Caco-2 (cell line): ENCODE results near the gene UBE2E1. TPM values are rescaled to one million over a fixed set of nuclear protein-coding genes. Genes with fewer than 3 reads are reported as not detected.

Experiments used
- BruUV-seq: library from RNA; stranded (reverse); fragments of 400-500 nt; replicated peaks from 2 replicates; lab custom pipeline; 2021; lab: Mats Ljungman, UMichigan
- CTCF ChIA-PET: fragments of 300-600 bp; sonication (Branson Sonifier 250); formaldehyde crosslinking; loops from one replicate; lab custom pipeline; 2022; ENCODE audit warnings: antibody characterized with exemption; lab: Charles Lee
- POLR2A ChIA-PET: fragments of 300-600 bp; sonication (Branson Sonifier 250); formaldehyde crosslinking; loops from one replicate; lab custom pipeline; 2022; ENCODE audit warnings: antibody characterized with exemption; lab: Charles Lee
- DNase-seq, 2 experiments: peaks; one replicate each; pipeline versions ENCODE4 v3.0.0 to v3.0.0-alpha.2; 2020 to 2022
- H3K27me3 ChIP-seq: replicated peaks from 2 replicates; pipeline ENCODE4 v1.6.0; 2011; ENCODE audit warnings: low read length; ENCODE audit not compliant: control insufficient read depth, insufficient read depth
- H3K36me3 ChIP-seq: 2 replicates; pipeline ENCODE4 v1.5.1; 2011; ENCODE audit warnings: low read length; ENCODE audit not compliant: control insufficient read depth, insufficient read depth
- H3K4me1 ChIP-seq: fragments of 250-450 bp; sonication (Bioruptor Pico); 2 replicates; pipeline ENCODE4 v1.5.1; 2020; ENCODE audit warnings: mild to moderate bottlenecking
- H3K4me3 ChIP-seq: 2 replicates; pipeline ENCODE4 v1.5.1; 2011; ENCODE audit warnings: low read depth, mild to moderate bottlenecking, control low read depth, low read length
- H3K9me3 ChIP-seq: fragments of 250-450 bp; sonication (Bioruptor Pico); 2 replicates; pipeline ENCODE4 v1.5.1; 2020; ENCODE audit warnings: mild to moderate bottlenecking, moderate library complexity
- H3K27ac Mint-ChIP-seq: one replicate; pipeline ENCODE4 v1.8.0; 2022; ENCODE audit warnings: mixed read lengths; ENCODE audit not compliant: unreplicated experiment
- H3K27me3 Mint-ChIP-seq: one replicate; pipeline ENCODE4 v1.8.0; 2022; ENCODE audit warnings: mixed read lengths; ENCODE audit not compliant: insufficient read depth, unreplicated experiment
- H3K36me3 Mint-ChIP-seq: one replicate; pipeline ENCODE4 v1.8.0; 2022; ENCODE audit warnings: mild to moderate bottlenecking, mixed read lengths; ENCODE audit not compliant: insufficient read depth, unreplicated experiment
- H3K4me1 Mint-ChIP-seq: one replicate; pipeline ENCODE4 v1.8.0; 2022; ENCODE audit warnings: low read depth, mixed read lengths; ENCODE audit not compliant: unreplicated experiment
- H3K4me3 Mint-ChIP-seq: one replicate; pipeline ENCODE4 v1.8.0; 2022; ENCODE audit warnings: mild to moderate bottlenecking, moderate library complexity, mixed read lengths; ENCODE audit not compliant: unreplicated experiment
- H3K9me3 Mint-ChIP-seq: one replicate; pipeline ENCODE4 v1.8.0; 2022; ENCODE audit warnings: mixed read lengths; ENCODE audit not compliant: unreplicated experiment
- intact Hi-C: fragments of 100-400 bp; cut with micrococcal nuclease; formaldehyde crosslinking; loops from one replicate; pipeline ENCODE4 v1.10.0; 2022; ENCODE audit not compliant: unreplicated experiment
- total RNA-seq: library from RNA; stranded (reverse); gene quantifications from 2 replicates; pipeline ENCODE4 v1.2.3, GENCODE V29; 2022
- TF ChIP-seq, protein P1 (sequence below), 2 experiments: fragments of 200-600 bp in 1 of 2; IDR thresholded peaks; 1 replicate in 1 of 2; 2 replicates in 1 of 2; pipeline versions ENCODE4 v1.5.1 to v1.8.0; 2011 to 2022; ENCODE audit warnings: antibody characterized with exemption in 1 of 2, control low read depth in 1 of 2, inconsistent platforms in 1 of 2, low read depth in 1 of 2, low read length in 1 of 2, mild to moderate bottlenecking in 1 of 2, moderate library complexity in 1 of 2; ENCODE audit not compliant: insufficient read depth in 1 of 2, severe bottlenecking in 1 of 2, unreplicated experiment in 1 of 2

The UBE2E1 gene
- total RNA-seq, 1 experiment from 2014 or later = 104 TPM

DNA sequence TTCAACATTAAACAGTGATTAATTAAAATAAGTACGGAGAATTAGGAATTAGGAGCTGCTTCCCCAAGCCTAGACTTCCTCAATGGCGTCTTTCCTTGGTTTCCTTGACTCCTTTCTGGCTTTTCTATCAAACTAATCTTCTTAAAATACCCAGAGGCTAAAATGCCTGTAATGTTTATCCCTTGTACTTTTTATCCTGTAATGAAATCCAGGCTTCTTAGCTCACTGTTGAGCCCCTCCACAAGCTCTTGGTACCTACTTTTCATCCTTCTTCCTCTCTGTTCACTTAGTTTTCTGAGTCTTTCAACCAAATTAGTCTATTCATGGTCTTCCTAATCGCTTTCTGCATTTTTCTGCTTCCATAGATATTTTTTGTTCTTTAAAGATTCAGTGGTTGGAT lies 6.9 kb upstream of the UBE2E1 start:
- no peak overlapping the region for H3K4me3 Mint-ChIP-seq
- DNase-seq = no peak
- no peaks in the 10 kb centered on the region for H3K36me3 ChIP-seq
- H3K9me3 Mint-ChIP-seq = no peaks in the 10 kb centered on the region
- no TSS peak for BruUV-seq
- H3K27me3 ChIP-seq = no peaks in the 10 kb centered on the region
- H3K4me1 ChIP-seq = 0 out of 2 replicates have a peak, but pooled peaks cover 8% of the 10 kb centered on the region
- TF ChIP-seq, protein P1, sequence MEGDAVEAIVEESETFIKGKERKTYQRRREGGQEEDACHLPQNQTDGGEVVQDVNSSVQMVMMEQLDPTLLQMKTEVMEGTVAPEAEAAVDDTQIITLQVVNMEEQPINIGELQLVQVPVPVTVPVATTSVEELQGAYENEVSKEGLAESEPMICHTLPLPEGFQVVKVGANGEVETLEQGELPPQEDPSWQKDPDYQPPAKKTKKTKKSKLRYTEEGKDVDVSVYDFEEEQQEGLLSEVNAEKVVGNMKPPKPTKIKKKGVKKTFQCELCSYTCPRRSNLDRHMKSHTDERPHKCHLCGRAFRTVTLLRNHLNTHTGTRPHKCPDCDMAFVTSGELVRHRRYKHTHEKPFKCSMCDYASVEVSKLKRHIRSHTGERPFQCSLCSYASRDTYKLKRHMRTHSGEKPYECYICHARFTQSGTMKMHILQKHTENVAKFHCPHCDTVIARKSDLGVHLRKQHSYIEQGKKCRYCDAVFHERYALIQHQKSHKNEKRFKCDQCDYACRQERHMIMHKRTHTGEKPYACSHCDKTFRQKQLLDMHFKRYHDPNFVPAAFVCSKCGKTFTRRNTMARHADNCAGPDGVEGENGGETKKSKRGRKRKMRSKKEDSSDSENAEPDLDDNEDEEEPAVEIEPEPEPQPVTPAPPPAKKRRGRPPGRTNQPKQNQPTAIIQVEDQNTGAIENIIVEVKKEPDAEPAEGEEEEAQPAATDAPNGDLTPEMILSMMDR (IDR thresholded peaks at IDR 0.05; ENCODE audit: insufficient read depth in 1 of 2, low read depth in 1 of 2, low read length in 1 of 2, severe bottlenecking in 1 of 2, unreplicated experiment in 1 of 2) = no peak
- no peaks in the 10 kb centered on the region for H3K36me3 Mint-ChIP-seq
- peaks cover 4% of the 10 kb centered on the region for H3K4me1 Mint-ChIP-seq
- CTCF ChIA-PET = no interaction called here
- H3K27me3 Mint-ChIP-seq = no peaks in the 10 kb centered on the region
- no peaks in the 10 kb centered on the region for H3K9me3 ChIP-seq
- no peak overlapping the region for H3K4me3 ChIP-seq
- POLR2A ChIA-PET = interaction anchor here (0.7 kb wide), 1 partner anchor 592 kb away, joined by 3 read pairs; no protein-coding TSS in a partner anchor
- intact Hi-C loops = no loop called here
- H3K27ac Mint-ChIP-seq = no peak overlapping the region

DNA sequence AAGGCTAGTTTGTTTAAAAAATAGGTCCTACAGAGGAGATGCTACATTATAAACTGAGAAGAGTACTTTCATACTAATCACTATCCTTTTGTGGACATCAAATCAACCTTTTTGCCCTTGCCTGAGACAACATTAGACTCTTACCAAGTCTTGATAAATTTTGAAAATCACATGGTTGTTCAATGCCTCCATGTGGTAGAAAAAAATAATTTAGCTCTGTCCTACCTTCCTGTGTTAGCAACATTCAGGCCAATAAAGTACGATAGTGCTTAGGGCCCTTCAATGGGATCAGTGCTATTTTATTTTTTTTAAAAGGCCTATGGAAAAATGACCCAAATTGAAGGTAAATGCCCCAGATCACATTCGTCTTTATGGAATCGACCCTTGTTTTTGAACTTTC lies 5.0 kb upstream of the UBE2E1 start:
- Histone ChIP-seq H3K4me3 (no peak overlapping the region), H3K36me3 (no peaks in the 10 kb centered on the region), H3K4me1 (peaks cover 18% of the 10 kb centered on the region), H3K9me3 (no peaks in the 10 kb centered on the region), H3K27me3 (no peaks in the 10 kb centered on the region)
- no peaks in the 10 kb centered on the region for H3K9me3 Mint-ChIP-seq
- intact Hi-C loops = loop anchor here (10.0 kb wide), 1 partner anchor 616 kb away; no protein-coding TSS in a partner anchor
- no peak overlapping the region for H3K4me3 Mint-ChIP-seq
- no TSS peak for BruUV-seq
- ChIA-PET POLR2A (no interaction called here), CTCF (interaction anchor here (0.7 kb wide), 1 partner anchor 95 kb away, joined by 3 read pairs; no protein-coding TSS in a partner anchor)
- TF ChIP-seq, protein P1 (IDR thresholded peaks at IDR 0.05; ENCODE audit: insufficient read depth in 1 of 2, low read depth in 1 of 2, low read length in 1 of 2, severe bottlenecking in 1 of 2, unreplicated experiment in 1 of 2) = no peak
- no peaks in the 10 kb centered on the region for H3K27me3 Mint-ChIP-seq
- no peaks in the 10 kb centered on the region for H3K36me3 Mint-ChIP-seq
- H3K27ac Mint-ChIP-seq = no peak overlapping the region
- no peak for DNase-seq
- peaks cover 16% of the 10 kb centered on the region for H3K4me1 Mint-ChIP-seq

DNA sequence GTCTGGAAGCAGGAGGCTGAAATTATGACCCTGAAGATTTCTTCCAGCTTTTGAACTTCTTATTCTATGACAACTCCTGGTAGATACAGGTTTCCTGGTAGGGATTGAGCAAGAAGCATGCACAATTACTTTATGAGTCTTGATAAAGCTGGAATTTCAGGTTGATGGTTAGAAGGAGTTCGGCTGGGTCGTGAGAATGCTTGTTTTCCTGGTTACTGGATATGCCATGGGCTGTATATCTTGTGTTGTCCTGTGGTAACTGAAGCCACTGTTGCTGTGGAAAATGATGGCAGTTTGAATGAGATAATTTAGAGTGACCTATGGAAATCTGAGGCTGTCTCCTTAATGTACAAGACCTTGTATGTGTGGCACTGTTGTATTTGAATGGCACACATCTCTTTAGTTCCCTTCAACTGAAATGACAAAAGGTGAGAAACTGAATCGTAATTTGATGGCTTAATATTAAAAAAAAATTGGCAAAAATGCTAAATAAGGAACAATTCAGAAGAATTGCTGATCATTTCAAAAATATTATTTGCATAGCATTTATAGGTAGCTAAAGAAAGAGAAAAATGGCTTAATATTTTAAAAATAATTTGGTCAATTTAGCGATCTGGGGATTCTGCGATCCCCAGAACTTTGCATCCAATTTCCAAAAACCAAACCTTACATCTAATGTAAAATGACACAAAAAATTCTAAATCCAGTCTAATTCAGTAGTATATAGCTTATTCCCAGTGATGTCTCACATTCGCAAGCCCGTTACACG lies 1.1 kb upstream of the UBE2E1 start:
- Histone ChIP-seq H3K4me3 (peak overlapping the region; percentile 76), H3K4me1 (peaks cover 22% of the 10 kb centered on the region), H3K36me3 (no peaks in the 10 kb centered on the region; the same call in 1 of the 2 replicates), H3K27me3 (no peaks in the 10 kb centered on the region), H3K9me3 (no peaks in the 10 kb centered on the region)
- H3K4me1 Mint-ChIP-seq = peaks cover 38% of the 10 kb centered on the region
- DNase-seq = peak in 1 of 2 experiments; percentile 29
- H3K36me3 Mint-ChIP-seq = peaks cover 9% of the 10 kb centered on the region
- POLR2A ChIA-PET = no interaction called here
- TF ChIP-seq, protein P1 (IDR thresholded peaks at IDR 0.05; ENCODE audit: insufficient read depth in 1 of 2, low read depth in 1 of 2, low read length in 1 of 2, severe bottlenecking in 1 of 2, unreplicated experiment in 1 of 2) = no peak
- H3K27me3 Mint-ChIP-seq = no peaks in the 10 kb centered on the region
- H3K9me3 Mint-ChIP-seq = no peaks in the 10 kb centered on the region
- intact Hi-C loops = loop anchor here (10.0 kb wide), 1 partner anchor 620 kb away; no protein-coding TSS in a partner anchor
- peak overlapping the region; percentile 84 for H3K4me3 Mint-ChIP-seq
- CTCF ChIA-PET = no interaction called here
- H3K27ac Mint-ChIP-seq = no peak overlapping the region
- BruUV-seq = no TSS peak
